LNCaP clone FGC (cell line): ENCODE data around the gene GLYAT.

Experiments used
- DNase-seq: peaks from one replicate; pipeline ENCODE4 v3.0.0-alpha.2; 2011; ENCODE audit warnings: low read depth
- H3K4me3 ChIP-seq: 2 replicates; pipeline ENCODE4 v1.5.1; 2011; ENCODE audit warnings: mild to moderate bottlenecking, low read depth, low read length, control low read depth
- TF ChIP-seq, protein P1 (sequence below): IDR thresholded peaks from 2 replicates; pipeline ENCODE4 v1.5.1; 2012; ENCODE audit warnings: mild to moderate bottlenecking; ENCODE audit not compliant: control insufficient read depth, insufficient read depth; ENCODE audit errors: extremely low read depth

The GLYAT gene

DNA sequence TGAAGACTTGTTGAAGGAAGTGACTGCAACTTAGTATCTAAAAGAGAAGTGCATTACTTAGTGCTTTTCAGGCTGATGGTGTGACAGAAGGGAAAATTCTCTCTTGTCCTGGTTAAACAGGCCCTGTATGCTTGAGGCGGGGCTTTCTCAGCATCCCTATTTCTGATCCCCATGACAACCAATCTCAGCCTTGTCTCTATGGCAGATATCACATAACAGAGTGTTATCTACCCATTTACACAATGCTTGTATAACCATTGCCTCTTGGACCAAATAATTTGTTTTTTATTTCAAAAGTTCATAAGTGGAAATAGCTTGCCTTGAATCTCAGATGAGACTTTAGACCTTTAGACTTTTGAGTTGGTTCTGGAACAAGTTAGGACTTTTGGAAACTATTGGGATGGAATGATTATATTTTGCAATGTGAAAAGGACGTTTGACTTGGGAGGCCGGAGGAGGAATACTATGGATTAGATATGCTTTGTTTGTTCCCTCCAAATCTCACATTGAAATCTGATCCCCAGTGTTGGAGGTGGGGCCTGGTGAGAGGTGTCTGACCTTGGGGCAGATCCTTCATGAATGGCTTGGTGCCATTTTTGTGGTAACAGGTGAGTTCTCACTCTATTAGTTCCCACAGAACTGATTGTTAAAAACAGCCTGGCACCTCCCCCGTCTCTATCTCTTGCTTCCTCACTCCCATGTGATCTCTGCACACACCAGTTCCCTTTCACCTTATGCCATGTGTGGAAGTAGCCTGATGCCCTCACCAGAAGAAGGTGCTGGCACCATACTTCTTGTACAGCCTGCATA is 3.1 kb upstream of the GLYAT start:
- H3K4me3 ChIP-seq = no peak overlapping the region
- TF ChIP-seq, protein P1, sequence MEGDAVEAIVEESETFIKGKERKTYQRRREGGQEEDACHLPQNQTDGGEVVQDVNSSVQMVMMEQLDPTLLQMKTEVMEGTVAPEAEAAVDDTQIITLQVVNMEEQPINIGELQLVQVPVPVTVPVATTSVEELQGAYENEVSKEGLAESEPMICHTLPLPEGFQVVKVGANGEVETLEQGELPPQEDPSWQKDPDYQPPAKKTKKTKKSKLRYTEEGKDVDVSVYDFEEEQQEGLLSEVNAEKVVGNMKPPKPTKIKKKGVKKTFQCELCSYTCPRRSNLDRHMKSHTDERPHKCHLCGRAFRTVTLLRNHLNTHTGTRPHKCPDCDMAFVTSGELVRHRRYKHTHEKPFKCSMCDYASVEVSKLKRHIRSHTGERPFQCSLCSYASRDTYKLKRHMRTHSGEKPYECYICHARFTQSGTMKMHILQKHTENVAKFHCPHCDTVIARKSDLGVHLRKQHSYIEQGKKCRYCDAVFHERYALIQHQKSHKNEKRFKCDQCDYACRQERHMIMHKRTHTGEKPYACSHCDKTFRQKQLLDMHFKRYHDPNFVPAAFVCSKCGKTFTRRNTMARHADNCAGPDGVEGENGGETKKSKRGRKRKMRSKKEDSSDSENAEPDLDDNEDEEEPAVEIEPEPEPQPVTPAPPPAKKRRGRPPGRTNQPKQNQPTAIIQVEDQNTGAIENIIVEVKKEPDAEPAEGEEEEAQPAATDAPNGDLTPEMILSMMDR = no peak
- no peak for DNase-seq

DNA sequence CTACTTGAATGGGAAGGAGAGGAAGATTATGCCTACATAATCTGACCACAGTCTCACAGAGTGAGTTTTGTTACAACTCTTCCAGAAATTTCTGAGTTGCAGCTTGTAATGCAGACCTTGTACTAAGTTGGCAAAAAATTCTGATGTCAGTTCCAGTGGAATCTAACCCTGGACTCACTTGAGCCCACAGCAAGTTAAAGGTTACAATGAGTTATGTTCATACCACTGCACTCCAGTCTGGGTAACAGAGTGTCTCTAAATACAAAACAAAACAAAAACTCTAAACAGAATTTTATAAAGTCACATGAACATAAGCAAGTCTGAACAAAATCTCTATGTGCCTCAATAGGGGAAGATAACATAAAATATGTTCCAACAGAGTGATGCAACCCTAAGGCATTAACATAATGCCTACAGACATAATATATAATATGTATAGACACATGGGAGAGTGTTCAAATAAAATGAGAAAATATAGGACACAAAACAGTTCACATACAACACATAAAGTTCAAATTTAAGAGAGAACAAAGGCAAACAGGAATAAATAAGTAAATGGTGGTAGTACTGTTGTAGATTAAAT is 1.1 kb downstream of the GLYAT start:
- H3K4me3 ChIP-seq = no peak overlapping the region
- no peak for DNase-seq
- TF ChIP-seq, protein P1 = no peak

DNA sequence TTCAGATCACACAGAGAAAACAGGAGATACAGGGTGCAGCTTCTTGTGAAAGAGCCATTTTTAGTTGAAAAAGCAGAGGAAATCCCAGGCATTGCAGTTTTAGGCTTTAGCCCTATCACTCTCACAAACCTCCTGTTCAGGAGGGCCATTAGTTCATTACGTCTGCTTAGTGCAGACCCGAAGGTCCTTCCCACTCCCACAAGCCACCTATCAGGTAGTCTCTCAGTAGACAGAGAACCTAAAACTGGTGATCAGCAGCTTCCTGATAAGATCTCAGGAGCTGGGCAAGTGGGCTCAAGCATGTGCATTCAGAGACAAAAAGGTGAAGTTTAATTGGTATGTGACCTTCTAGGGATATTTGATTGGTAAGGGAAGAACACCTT is 4.3 kb downstream of the GLYAT start:
- no peak overlapping the region for H3K4me3 ChIP-seq
- TF ChIP-seq, protein P1 = no peak
- DNase-seq = no peak

- no peak for DNase-seq
- TF ChIP-seq, protein P1 = no peak
- no peak overlapping the region for H3K4me3 ChIP-seq
Observed at GRCh38 chr11:58726737-58727414, 4.9 kb downstream of the GLYAT start.

DNA sequence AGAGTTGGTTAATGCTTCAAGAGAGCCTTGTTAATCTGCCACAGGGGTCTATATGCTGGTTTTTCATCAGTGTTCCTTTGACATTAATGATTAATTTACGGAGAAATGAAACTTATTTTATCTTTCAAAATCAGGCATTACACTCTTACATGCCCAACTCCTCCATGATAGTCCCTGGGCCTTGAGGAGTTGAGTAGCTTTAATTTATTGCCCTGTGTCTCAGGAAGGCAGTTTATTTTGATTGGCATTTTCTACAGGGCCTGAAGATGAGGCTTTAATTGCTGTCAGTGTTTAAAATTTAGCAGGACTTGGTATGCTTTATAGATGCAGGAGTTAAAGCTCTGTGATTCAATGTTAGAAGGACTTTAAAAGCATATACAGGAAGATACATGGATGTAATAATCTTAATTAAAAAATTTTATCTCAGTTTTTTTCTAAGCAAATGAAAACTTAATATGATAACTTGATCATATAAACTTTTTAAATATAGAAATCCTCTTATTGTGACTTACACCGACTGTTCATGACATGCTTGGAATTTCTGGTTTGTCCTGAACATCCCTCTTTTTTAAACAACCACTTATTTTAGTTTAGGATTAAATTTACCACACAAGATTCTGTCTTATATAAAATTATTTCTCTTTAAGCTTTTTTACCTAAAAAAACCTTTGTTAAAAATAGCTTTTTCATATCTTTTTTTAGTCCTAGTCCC is 12.2 kb downstream of the GLYAT start:
- no peak overlapping the region for H3K4me3 ChIP-seq
- TF ChIP-seq, protein P1 = no peak
- no peak for DNase-seq

- TF ChIP-seq, protein P1 = no peak
- no peak overlapping the region for H3K4me3 ChIP-seq
Observed at GRCh38 chr11:58712531-58712930, 19.2 kb downstream of the GLYAT start.

More at GRCh38 chr11:58712531-58712930, 19.2 kb downstream of the GLYAT start:
- DNase-seq = no peak
